Measurements from ENCODE around the gene RAB44.

RAB44 gene

DNA sequence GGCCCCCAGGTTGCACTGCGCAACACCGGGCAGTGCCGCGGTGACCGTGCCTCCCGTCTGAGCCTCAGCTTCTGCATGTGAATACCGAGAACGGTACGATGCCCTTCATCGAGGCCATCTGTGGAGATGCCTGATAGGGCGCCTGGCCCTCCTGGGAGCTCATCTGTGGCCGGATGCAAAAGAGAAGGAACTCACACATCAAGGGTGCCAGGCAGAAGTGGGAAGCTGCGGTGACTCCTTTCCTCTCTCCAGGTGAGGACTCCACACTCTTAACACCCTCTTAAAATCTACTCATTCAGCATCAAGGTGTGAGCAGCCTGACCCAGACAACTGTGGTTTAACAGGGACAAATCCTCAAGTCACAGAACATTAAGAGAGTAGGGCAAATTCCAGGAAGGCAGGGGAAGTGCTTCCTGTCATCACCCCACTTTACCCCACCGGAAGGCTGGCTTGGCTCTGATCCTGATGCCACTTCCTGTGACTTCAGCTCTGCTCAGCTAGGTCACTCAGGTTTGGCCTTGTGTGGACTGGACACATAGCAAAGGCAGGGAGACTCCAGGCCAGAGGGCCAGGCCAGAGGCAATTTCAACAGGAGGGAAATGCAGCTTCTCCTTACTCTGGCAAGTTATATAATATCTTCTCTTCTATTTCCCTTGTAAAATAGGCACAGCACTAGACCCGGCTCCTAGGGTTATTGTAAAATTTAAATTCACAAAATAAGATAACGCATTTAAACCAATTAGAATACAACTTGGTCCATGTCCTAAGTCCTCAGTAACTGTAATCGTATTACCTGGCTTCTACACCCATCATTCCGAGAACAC lies 72.3 kb downstream of the RAB44 start:
- Mint-ChIP-seq H3K9me3 (no peaks in the 10 kb centered on the region), H3K4me3 (no peak overlapping the region), H3K27me3 (peaks cover 14% of the 10 kb centered on the region), H3K36me3 (ENCODE audit: low read depth) (no peaks in the 10 kb centered on the region), H3K27ac (peak overlapping the region; percentile 20), H3K4me1 (ENCODE audit: low read depth) (peaks cover 32% of the 10 kb centered on the region)
- intact Hi-C loops (cut with micrococcal nuclease): no loop called here

DNA sequence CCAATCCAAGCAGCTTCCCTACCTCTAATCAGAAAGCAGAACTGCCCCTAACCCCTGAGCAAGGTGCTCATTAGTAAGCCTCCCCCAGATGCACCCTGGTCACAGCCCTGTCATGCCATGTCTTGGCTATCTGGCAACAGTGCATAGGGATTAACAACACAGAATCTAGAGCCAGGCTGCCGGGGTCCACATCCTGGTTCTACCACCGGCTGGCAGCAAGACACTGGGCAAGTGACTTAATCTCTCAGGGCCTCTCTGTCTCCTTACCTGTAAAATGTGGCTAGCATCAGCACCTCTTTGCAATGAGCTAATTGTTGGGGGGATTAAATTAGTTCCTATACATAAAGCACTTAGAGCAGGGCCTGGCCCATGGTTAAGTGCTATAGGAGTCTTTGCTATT lies 73.5 kb downstream of the RAB44 start:
- Mint-ChIP-seq H3K27me3 (peaks cover 22% of the 10 kb centered on the region), H3K36me3 (ENCODE audit: low read depth) (no peaks in the 10 kb centered on the region), H3K4me1 (ENCODE audit: low read depth) (peaks cover 34% of the 10 kb centered on the region), H3K9me3 (no peaks in the 10 kb centered on the region), H3K27ac (no peak overlapping the region), H3K4me3 (no peak overlapping the region)
- intact Hi-C loops (cut with micrococcal nuclease): no loop called here

- no peak overlapping the region for H3K4me3 Mint-ChIP-seq
- no peak overlapping the region for H3K27ac Mint-ChIP-seq
- intact Hi-C loops (cut with micrococcal nuclease): no loop called here
- H3K4me1 Mint-ChIP-seq (ENCODE audit: low read depth): peaks cover 38% of the 10 kb centered on the region
- H3K27me3 Mint-ChIP-seq: peaks cover 33% of the 10 kb centered on the region
- no peaks in the 10 kb centered on the region for H3K9me3 Mint-ChIP-seq
- H3K36me3 Mint-ChIP-seq (ENCODE audit: low read depth): no peaks in the 10 kb centered on the region
Measured at GRCh38 chr6:36772397-36772796, 74.8 kb downstream of the RAB44 start.

DNA sequence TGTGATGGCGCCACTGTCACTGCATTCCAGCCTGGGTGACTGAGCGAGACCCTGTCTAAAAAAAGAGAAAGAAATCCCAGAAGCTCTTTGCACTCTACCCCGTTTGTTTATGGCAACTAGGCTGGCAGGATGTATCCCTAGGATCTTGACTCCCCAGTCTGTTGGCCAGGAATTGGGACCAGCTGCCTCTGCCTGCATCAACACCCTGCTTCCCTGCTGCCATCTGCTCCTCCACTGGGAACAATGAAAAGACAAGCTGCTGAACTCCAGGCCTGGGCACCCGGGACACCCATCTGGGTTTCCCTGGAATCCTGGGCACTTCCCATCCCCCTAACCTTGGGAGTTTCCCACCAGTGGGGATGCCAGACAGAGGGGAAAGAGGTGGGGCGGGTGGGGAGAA lies 76.7 kb downstream of the RAB44 start:
- Mint-ChIP-seq H3K4me3 (no peak overlapping the region), H3K9me3 (no peaks in the 10 kb centered on the region), H3K27ac (no peak overlapping the region), H3K36me3 (ENCODE audit: low read depth) (no peaks in the 10 kb centered on the region), H3K27me3 (peaks cover 31% of the 10 kb centered on the region), H3K4me1 (ENCODE audit: low read depth) (peaks cover 51% of the 10 kb centered on the region)
- intact Hi-C loops (cut with micrococcal nuclease): no loop called here

GRCh38 chr6:36776167-36776566 lies 78.5 kb downstream of the RAB44 start:
- Mint-ChIP-seq H3K9me3 (no peaks in the 10 kb centered on the region), H3K27ac (peak overlapping the region; percentile 74), H3K4me1 (ENCODE audit: low read depth) (peaks cover 49% of the 10 kb centered on the region), H3K4me3 (no peak overlapping the region), H3K27me3 (peaks cover 28% of the 10 kb centered on the region), H3K36me3 (ENCODE audit: low read depth) (no peaks in the 10 kb centered on the region)
- intact Hi-C loops (cut with micrococcal nuclease): no loop called here

DNA sequence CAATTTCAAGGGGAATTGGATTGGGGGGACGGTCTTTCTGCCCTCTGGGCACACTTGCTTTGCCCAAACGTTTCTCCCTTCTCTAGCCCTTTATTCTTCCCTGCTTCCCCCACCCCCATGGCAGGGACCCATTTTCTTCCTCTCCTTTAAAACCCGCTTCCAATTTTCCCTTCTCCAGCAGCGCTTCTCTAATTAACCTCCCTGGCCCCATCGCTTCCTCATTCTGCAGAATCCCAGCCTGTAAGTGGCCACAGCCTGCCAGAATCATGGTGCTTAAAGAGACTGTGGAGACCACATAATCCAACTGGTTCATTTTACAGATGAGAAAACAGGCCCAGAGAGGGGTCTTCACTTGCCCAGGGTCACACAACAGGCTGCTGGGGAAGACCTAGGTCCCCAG lies 80.2 kb downstream of the RAB44 start:
- Mint-ChIP-seq H3K4me1 (ENCODE audit: low read depth) (peaks cover 62% of the 10 kb centered on the region), H3K4me3 (peak overlapping the region; percentile 30), H3K9me3 (no peaks in the 10 kb centered on the region), H3K36me3 (ENCODE audit: low read depth) (no peaks in the 10 kb centered on the region), H3K27ac (peak overlapping the region; percentile 74), H3K27me3 (peaks cover 26% of the 10 kb centered on the region)
- intact Hi-C loops (cut with micrococcal nuclease): no loop called here

GRCh38 chr6:36779227-36779626 lies 81.6 kb downstream of the RAB44 start:
- no peaks in the 10 kb centered on the region for H3K36me3 Mint-ChIP-seq (ENCODE audit: low read depth)
- no peaks in the 10 kb centered on the region for H3K9me3 Mint-ChIP-seq
- intact Hi-C loops (cut with micrococcal nuclease): no loop called here
- H3K27me3 Mint-ChIP-seq: peaks cover 25% of the 10 kb centered on the region
- H3K27ac Mint-ChIP-seq: peak overlapping the region; percentile 62
- H3K4me1 Mint-ChIP-seq (ENCODE audit: low read depth): peaks cover 63% of the 10 kb centered on the region
- H3K4me3 Mint-ChIP-seq: no peak overlapping the region

- H3K27ac Mint-ChIP-seq: peak overlapping the region; percentile 63
- peak overlapping the region; percentile 32 for H3K4me3 Mint-ChIP-seq
- peaks cover 15% of the 10 kb centered on the region for H3K27me3 Mint-ChIP-seq
- peaks cover 63% of the 10 kb centered on the region for H3K4me1 Mint-ChIP-seq (ENCODE audit: low read depth)
- intact Hi-C loops (cut with micrococcal nuclease): no loop called here
- H3K36me3 Mint-ChIP-seq (ENCODE audit: low read depth): no peaks in the 10 kb centered on the region
- no peaks in the 10 kb centered on the region for H3K9me3 Mint-ChIP-seq
Measured at GRCh38 chr6:36780442-36781177, 83.0 kb downstream of the RAB44 start.

- Mint-ChIP-seq H3K9me3 (no peaks in the 10 kb centered on the region), H3K27me3 (peaks cover 9% of the 10 kb centered on the region), H3K27ac (peak overlapping the region; percentile 63), H3K4me3 (no peak overlapping the region), H3K4me1 (ENCODE audit: low read depth) (peaks cover 55% of the 10 kb centered on the region), H3K36me3 (ENCODE audit: low read depth) (no peaks in the 10 kb centered on the region)
- intact Hi-C loops (cut with micrococcal nuclease): loop anchor here (2.0 kb wide), 1 partner anchor 15 kb away; no protein-coding TSS in a partner anchor
Measured at GRCh38 chr6:36781669-36782068, 84.0 kb downstream of the RAB44 start.
